Astrocyte (in vitro differentiated cells and primary cell): ENCODE data around the gene PCSK4. TPM values are rescaled to one million over a fixed set of nuclear protein-coding genes. Genes with fewer than 3 reads are reported as not detected.

Experiments
- DNase-seq: peaks from one replicate; pipeline ENCODE4 v3.0.0-alpha.2; 2010; ENCODE audit warnings: low read depth
- FAIRE-seq: peaks from 2 replicates; lab custom pipeline; 2011; peaks lifted over from hg19 to GRCh38; lab: Jason Lieb, UNC
- H2AFZ ChIP-seq: 2 replicates; pipeline ENCODE4 v1.6.0; 2012; ENCODE audit warnings: low read depth, low read length, inconsistent platforms
- H3K27ac ChIP-seq: 2 replicates; pipeline ENCODE4 v1.5.1; 2011; ENCODE audit warnings: low read depth, low read length, inconsistent platforms
- H3K27me3 ChIP-seq: 2 replicates; pipeline ENCODE4 v1.6.0; 2011; ENCODE audit warnings: low read length, inconsistent platforms; ENCODE audit not compliant: insufficient read depth
- H3K36me3 ChIP-seq: 2 replicates; pipeline ENCODE4 v1.5.1; 2011; ENCODE audit warnings: low read length, inconsistent platforms; ENCODE audit not compliant: insufficient read depth
- H3K4me1 ChIP-seq: 2 replicates; pipeline ENCODE4 v1.5.1; 2011; ENCODE audit warnings: low read length, inconsistent platforms; ENCODE audit not compliant: insufficient read depth
- H3K4me2 ChIP-seq: 2 replicates; pipeline ENCODE4 v1.6.0; 2012; ENCODE audit warnings: low read length, inconsistent platforms
- H3K4me3 ChIP-seq: 2 replicates; pipeline ENCODE4 v1.5.1; 2011; ENCODE audit warnings: low read depth, mild to moderate bottlenecking, low read length, inconsistent platforms; ENCODE audit not compliant: insufficient read depth
- H3K79me2 ChIP-seq: 2 replicates; pipeline ENCODE4 v1.6.0; 2012; ENCODE audit warnings: mild to moderate bottlenecking, low read length, inconsistent platforms; ENCODE audit not compliant: insufficient read depth
- H3K9ac ChIP-seq: 2 replicates; pipeline ENCODE4 v1.6.0; 2012; ENCODE audit warnings: mild to moderate bottlenecking, low read length, inconsistent platforms
- H3K9me3 ChIP-seq: 2 replicates; pipeline ENCODE4 v1.5.1; 2012; ENCODE audit warnings: low read depth, mild to moderate bottlenecking, low read length, inconsistent platforms; ENCODE audit not compliant: insufficient read depth
- H4K20me1 ChIP-seq: 2 replicates; pipeline ENCODE4 v1.6.0; 2012; ENCODE audit warnings: low read length, inconsistent platforms; ENCODE audit not compliant: insufficient read depth
- H3K27ac Mint-ChIP-seq: one replicate; pipeline ENCODE4 v1.8.0; 2021; ENCODE audit warnings: mild to moderate bottlenecking, mixed read lengths; ENCODE audit not compliant: unreplicated experiment
- H3K27me3 Mint-ChIP-seq: one replicate; pipeline ENCODE4 v1.8.0; 2021; ENCODE audit warnings: low read depth, mixed read lengths; ENCODE audit not compliant: unreplicated experiment
- H3K36me3 Mint-ChIP-seq: one replicate; pipeline ENCODE4 v1.8.0; 2021; ENCODE audit warnings: low read depth, mixed read lengths; ENCODE audit not compliant: unreplicated experiment
- H3K4me1 Mint-ChIP-seq: one replicate; pipeline ENCODE4 v1.8.0; 2021; ENCODE audit warnings: low read depth, mixed read lengths; ENCODE audit not compliant: unreplicated experiment
- H3K4me3 Mint-ChIP-seq: one replicate; pipeline ENCODE4 v1.8.0; 2021; ENCODE audit warnings: mild to moderate bottlenecking, moderate library complexity, mixed read lengths; ENCODE audit not compliant: unreplicated experiment
- H3K9me3 Mint-ChIP-seq: one replicate; pipeline ENCODE4 v1.8.0; 2021; ENCODE audit warnings: mild to moderate bottlenecking, mixed read lengths; ENCODE audit not compliant: unreplicated experiment
- EZH2 ChIP-seq: IDR thresholded peaks from 2 replicates; pipeline ENCODE4 v1.6.1; 2012; ENCODE audit warnings: mild to moderate bottlenecking, low read length, inconsistent platforms; ENCODE audit not compliant: insufficient read depth
- total RNA-seq: library from RNA; stranded (reverse); gene quantifications from 2 replicates; pipeline ENCODE4 v1.2.1, GENCODE V29; 2021
- TF ChIP-seq, protein P1 (sequence below): IDR thresholded peaks from 2 replicates; pipeline ENCODE4 v1.5.1; 2011; ENCODE audit warnings: low read depth, mild to moderate bottlenecking, inconsistent platforms, low read length, moderate library complexity; ENCODE audit not compliant: insufficient read depth

Gene PCSK4
- total RNA-seq, 1 donor from 2014 or later: 2.7 TPM

GRCh38 chr19:1451916-1452801 lies 38.0 kb downstream of the PCSK4 start:
- Histone ChIP-seq H3K4me2 (no peak overlapping the region), H3K27me3 (peaks cover 41% of the 10 kb centered on the region)

GRCh38 chr19:1450735-1451731 lies 39.1 kb downstream of the PCSK4 start:
- H3K36me3 ChIP-seq: no peaks in the 10 kb centered on the region
- Mint-ChIP-seq H3K9me3 (no peaks in the 10 kb centered on the region), H3K4me1 (no peaks in the 10 kb centered on the region), H3K4me3 (peak overlapping the region; percentile 78), H3K27ac (peak overlapping the region; percentile 48), H3K27me3 (peaks cover 38% of the 10 kb centered on the region), H3K36me3 (peaks cover 8% of the 10 kb centered on the region)
- H3K79me2 ChIP-seq: no peaks in the 10 kb centered on the region
- no peaks in the 10 kb centered on the region for H3K9me3 ChIP-seq
- H3K4me1 ChIP-seq: peaks cover 2% of the 10 kb centered on the region
- no peak overlapping the region for H3K4me2 ChIP-seq
- FAIRE-seq: no peak
- no peak overlapping the region for H3K27ac ChIP-seq
- no peak overlapping the region for H2AFZ ChIP-seq
- H4K20me1 ChIP-seq: peaks cover 42% of the 10 kb centered on the region
- TF ChIP-seq EZH2: no peak
- TF ChIP-seq, protein P1, sequence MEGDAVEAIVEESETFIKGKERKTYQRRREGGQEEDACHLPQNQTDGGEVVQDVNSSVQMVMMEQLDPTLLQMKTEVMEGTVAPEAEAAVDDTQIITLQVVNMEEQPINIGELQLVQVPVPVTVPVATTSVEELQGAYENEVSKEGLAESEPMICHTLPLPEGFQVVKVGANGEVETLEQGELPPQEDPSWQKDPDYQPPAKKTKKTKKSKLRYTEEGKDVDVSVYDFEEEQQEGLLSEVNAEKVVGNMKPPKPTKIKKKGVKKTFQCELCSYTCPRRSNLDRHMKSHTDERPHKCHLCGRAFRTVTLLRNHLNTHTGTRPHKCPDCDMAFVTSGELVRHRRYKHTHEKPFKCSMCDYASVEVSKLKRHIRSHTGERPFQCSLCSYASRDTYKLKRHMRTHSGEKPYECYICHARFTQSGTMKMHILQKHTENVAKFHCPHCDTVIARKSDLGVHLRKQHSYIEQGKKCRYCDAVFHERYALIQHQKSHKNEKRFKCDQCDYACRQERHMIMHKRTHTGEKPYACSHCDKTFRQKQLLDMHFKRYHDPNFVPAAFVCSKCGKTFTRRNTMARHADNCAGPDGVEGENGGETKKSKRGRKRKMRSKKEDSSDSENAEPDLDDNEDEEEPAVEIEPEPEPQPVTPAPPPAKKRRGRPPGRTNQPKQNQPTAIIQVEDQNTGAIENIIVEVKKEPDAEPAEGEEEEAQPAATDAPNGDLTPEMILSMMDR: no peak
- no peak for DNase-seq
- H3K27me3 ChIP-seq: peaks cover 41% of the 10 kb centered on the region
- no peak overlapping the region for H3K4me3 ChIP-seq
- H3K9ac ChIP-seq: no peak overlapping the region

More at GRCh38 chr19:1451916-1452801, 38.0 kb downstream of the PCSK4 start:
- H3K36me3 ChIP-seq: no peaks in the 10 kb centered on the region
- Mint-ChIP-seq H3K4me3 (no peak overlapping the region), H3K36me3 (peaks cover 8% of the 10 kb centered on the region), H3K27me3 (peaks cover 37% of the 10 kb centered on the region), H3K27ac (no peak overlapping the region), H3K9me3 (no peaks in the 10 kb centered on the region), H3K4me1 (no peaks in the 10 kb centered on the region)
- H3K4me1 ChIP-seq: no peaks in the 10 kb centered on the region
- H2AFZ ChIP-seq: no peak overlapping the region
- no peak overlapping the region for H3K27ac ChIP-seq
- no peaks in the 10 kb centered on the region for H3K79me2 ChIP-seq
- H3K9ac ChIP-seq: no peak overlapping the region
- FAIRE-seq (no peak), DNase-seq (no peak)
- H3K9me3 ChIP-seq: no peaks in the 10 kb centered on the region
- TF ChIP-seq EZH2: peak; percentile 67
- TF ChIP-seq, protein P1: no peak
- no peak overlapping the region for H3K4me3 ChIP-seq
- H4K20me1 ChIP-seq: peaks cover 40% of the 10 kb centered on the region
